Cerebellar nuclear complex (tissue), 1 donor: ENCODE results near the gene MAPT.
"Not testable (repeated sequence)": the region's sequence is repeated elsewhere in the genome, so short reads cannot be mapped to it uniquely, and the experiment has no call there.

Experiments
- DNase-seq, 2 experiments: peaks; one replicate each; lab custom pipeline; 2025; lab: John Stamatoyannopoulos, UW

Gene MAPT

DNA sequence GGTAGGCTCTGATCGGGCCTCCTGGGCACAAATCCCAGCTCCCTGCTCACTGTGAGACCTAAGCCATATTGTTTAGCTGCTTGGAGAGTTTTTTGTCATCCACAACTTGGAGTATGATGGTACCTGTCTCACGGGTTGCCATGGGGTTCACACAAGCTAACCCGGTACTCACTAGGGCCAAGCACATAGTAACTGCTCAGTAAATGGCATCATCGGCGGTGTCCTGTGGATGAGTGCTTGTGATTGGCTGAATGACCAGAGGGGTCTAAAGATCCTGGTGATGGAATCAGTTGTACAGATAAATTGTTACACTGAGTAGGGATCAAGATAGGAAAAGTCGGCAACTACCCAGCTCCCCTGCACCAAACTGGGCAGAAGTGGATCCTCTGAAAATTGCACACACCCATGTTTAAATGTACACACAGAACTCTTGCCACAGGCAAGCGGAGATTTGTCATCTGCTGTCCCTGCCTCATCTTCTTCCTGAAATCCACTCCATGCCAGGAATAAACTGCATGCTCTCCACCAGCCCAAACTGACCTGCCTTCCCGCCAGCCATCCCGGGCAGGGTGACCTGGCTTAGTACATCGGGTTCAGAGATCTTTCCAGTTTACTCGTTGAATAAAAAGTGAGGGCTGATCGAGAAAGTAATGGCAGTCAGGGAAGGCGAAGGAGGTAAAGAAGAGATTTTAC, 6.5 kb downstream of the MAPT start:
- no peak for DNase-seq

DNA sequence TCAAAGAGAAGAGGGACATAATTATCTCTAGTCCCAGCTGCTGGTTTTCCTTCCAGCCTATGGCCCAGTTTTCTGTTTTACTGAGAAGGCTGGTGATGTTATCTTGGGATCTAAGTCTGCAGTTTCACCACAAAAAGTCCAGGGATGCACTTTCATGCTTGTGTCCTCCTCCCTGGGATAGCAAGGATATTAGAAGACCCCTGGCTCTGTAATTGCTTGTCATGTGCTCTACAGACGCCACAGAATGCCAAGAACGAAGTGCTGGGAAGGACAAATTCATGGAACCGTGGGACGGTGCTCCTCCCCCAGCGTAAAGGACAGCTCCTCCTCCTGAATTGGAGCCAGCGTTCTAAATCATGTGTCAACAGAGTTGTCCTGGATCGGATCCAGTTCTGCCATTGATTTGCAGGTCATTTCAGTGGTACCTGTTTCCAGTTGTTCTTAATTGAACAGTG, 8.6 kb downstream of the MAPT start:
- no peak for DNase-seq

- no peak for DNase-seq
Observed at GRCh38 chr17:45904866-45905265, 10.5 kb downstream of the MAPT start.

GRCh38 chr17:45905814-45906213, 11.5 kb downstream of the MAPT start:
- no peak for DNase-seq

GRCh38 chr17:45906237-45906636, 11.9 kb downstream of the MAPT start:
- no peak for DNase-seq

GRCh38 chr17:45906927-45907622, 12.7 kb downstream of the MAPT start:
- DNase-seq: no peak

DNA sequence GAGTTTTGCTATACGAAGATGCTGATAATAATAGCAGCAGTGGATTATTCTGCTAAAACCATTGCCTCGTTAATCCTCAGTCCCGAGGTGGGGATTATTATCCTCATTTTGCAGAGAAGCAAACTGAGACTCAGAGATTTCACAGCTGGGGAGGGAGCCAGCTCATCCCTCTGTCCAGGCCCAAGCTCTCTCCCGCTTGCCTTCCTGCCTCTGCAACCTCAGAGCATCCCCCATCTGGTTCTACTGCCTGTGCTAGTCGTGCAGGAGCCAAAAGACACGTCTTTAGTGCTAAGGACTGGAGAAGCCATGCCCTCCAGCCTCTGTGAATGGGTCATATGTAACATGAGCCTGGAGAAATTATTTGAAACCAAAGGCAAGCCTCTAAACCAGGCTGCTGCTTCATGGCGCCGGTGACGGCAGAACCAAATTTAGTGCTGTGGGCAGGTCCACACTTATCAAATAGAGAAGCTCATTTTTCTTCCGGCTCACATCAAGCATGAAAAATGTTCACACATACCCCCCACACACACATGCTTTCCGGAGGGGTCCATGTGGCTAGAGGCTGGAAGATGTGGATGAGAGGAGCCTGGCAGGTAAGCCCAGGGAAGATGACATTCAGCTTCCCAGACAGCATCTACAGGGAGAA, 13.5 kb downstream of the MAPT start:
- DNase-seq: no peak

GRCh38 chr17:45908460-45908859, 14.1 kb downstream of the MAPT start:
- no peak for DNase-seq

- no peak for DNase-seq
Observed at GRCh38 chr17:45908935-45909334, 14.6 kb downstream of the MAPT start.

DNA sequence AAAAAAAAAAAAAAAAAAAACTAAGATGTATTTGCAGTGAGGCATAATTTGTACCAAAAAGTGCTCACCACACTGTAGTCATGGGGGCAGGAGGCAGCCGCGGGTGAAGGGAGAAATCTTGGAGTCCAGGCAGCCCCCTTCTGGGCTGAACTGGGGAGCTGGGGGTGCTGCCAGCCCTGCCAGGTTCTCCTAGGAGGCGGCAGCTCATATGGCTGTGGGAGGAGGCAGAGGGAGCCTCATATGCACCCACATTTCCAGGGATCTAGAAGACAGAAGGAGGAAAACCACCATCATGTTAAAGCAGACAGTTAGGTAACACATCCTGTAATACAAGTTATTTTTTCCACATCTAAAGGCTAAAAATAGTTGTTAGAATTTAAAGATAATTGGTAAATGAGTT, 16.3 kb downstream of the MAPT start:
- no peak for DNase-seq

- no peak for DNase-seq
Observed at GRCh38 chr17:45912319-45912718, 18.0 kb downstream of the MAPT start.

DNA sequence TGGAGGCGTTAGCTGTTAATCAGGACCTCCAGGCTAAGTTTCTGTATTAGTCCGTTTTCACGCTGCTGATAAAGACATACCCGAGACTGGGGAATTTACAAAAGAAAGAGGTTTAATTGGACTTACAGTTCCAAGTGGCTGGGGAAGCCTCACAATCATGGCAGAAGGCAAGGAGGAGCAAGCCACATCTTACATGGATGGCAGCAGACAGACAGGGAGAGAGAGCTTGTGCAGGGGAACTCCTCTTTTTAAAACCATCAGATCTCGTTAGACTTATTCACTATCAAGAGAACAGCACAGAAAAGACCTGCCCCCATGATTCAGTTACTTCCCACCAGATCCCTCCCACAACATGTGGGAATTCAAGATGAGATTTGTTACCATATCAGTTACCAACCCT, 18.7 kb downstream of the MAPT start:
- DNase-seq: not testable (repeated sequence)

DNA sequence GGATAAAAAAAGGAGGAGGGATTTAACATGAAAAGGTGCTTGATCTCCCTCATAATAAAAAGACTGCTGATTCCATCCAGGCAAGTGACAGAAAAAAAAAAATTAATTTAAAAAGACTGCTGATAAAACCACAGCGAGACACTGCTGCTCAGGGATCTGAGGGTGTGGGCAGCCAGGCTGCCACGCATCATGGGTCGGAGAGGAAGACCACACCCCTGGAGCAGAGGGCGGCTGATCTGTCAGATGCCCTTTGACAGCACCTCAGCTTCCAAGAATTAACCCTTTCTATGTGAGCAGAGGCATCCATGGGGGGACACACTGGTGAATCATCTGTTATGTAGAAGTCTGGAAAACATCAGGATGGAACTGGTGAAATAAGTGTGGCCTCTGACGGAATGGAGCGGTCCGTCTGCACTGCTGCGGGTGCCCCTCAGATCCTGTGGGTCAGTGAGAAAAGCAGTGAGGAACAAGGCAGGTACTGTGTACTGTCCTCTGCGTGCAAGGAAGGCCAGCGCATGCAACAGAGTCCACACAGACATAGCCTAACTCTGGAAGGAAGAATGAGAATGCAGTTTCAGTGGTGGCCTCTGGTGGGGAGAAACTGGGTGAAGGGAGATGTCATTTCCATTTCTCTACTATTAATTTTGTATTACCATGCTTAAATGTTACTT, 19.8 kb downstream of the MAPT start:
- no peak for DNase-seq

- no peak for DNase-seq
Observed at GRCh38 chr17:45915263-45915662, 20.9 kb downstream of the MAPT start.

- DNase-seq: no peak
Observed at GRCh38 chr17:45917081-45917480, 22.7 kb downstream of the MAPT start.

DNA sequence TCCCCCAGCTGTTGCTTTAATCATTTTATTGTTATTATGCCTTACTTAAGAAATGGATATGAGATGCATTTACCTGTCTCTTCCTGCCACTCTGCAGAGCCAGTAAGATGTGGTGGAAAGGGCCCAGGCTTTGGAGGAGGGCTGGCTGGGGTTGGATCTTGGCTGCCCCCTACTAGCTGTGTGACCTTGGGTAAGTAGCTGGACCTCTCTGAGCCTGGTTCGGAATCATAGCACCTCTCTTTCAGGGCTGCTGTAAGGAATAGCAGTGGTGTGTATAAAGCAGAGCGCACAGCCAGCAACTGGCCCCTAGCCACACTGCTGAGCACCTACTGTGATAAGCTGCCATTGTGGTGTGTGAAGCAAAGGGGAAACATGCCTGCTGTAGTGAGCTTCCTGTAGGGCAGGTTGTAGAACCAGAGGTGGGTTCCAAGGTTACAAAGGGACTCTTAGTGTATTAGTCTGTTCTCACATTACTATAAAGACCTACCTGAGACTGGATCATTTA, 23.9 kb downstream of the MAPT start:
- DNase-seq: no peak

DNA sequence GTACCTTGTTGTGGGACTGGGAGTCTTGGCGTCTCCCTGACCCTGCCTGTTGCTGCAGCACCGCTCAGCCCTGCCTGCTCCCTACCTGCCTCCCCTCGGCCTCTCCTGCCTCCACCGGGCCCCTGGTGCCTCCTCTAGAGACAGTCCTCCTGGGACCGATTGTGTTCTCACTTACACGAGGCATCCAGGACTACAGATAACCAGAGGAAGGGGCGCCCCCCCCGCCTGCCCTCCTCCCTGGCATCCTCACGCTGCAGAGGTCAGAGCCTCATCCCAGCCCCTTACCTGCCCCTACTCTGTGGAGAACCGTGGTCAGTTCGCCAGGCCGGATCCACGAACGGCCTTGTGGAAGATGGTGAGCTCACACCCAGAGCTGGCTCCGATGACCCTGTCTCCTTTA, 24.8 kb downstream of the MAPT start:
- no peak for DNase-seq

GRCh38 chr17:45920083-45920482, 25.7 kb downstream of the MAPT start:
- no peak for DNase-seq

GRCh38 chr17:45923511-45924268, 29.3 kb downstream of the MAPT start:
- DNase-seq: no peak

DNA sequence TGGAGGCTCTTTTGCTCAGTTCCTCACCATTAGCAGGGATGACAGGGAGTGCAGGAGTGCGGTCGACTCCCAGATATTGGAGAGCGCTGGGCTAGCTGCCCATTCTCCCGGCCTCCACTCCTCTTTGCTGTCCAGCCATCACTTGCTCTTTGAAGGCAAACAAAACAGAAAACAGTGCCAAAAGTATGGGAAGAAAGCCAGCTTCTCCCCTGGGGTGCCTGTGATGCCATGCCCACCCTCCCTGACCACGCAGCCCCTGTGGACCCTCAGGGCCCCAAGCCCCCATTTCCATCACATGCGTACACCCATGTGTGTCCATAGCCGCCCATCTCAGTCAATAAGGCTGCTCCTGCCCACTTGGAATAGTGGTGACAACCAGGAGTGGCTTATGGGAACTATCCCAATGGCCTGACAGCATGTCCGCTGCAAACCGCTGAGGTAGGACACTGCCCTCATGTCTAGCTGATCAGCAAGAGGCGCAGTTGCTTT, 30.0 kb downstream of the MAPT start:
- DNase-seq: no peak

DNA sequence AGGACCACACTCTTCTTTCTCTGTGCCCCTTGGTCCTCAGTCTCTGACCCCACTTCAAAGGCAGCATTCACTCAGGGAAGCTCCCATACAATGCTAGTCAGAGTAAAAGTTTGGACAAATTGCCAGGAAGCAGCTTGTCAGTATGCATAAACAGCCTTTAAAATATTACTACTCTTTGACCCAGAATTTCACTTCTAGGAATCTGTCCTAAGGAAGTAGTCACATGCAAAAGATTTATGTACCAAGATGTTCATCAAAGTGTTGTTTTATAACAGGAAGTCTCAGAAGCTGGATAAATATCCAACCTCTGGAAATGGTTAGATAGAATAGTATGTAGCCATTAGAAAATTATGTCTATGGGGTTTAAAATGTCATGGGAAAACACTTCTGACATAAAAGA, 31.0 kb downstream of the MAPT start:
- no peak for DNase-seq

GRCh38 chr17:45927247-45927646, 32.9 kb downstream of the MAPT start:
- DNase-seq: no peak
